SK-N-SH (cell line): ENCODE data around the gene SPINK1. TPM values are rescaled to one million over a fixed set of nuclear protein-coding genes. Genes with fewer than 3 reads are reported as not detected.

ENCODE experiments used
- CTCF ChIA-PET: fragments of 300-600, 350-600 bp; formaldehyde crosslinking; extraction: SDS; loops from one replicate; lab custom pipeline; 2021; lab: Yijun Ruan, JAX
- POLR2A ChIA-PET: fragments of 350-600 bp; sonication (Branson Sonifier 250); formaldehyde crosslinking; extraction: SDS; loops from one replicate; lab custom pipeline; 2020; ENCODE audit warnings: antibody characterized with exemption, inconsistent platforms; lab: Yijun Ruan, JAX
- DNase-seq: peaks from one replicate; pipeline ENCODE4 v3.0.0; 2012
- H2AFZ ChIP-seq: fragments of 200-600 bp; sonication (generic); 2 replicates; pipeline ENCODE4 v1.8.1; 2016; ENCODE audit warnings: antibody characterized with exemption, mild to moderate bottlenecking, low read depth
- H3F3A ChIP-seq: fragments of 200-600 bp; sonication (generic); replicated peaks from 2 replicates; pipeline ENCODE3; 2016; ENCODE audit warnings: antibody characterized with exemption, mild to moderate bottlenecking; ENCODE audit not compliant: insufficient read depth
- H3K27ac ChIP-seq, 2 experiments: fragments of 200-500 bp in 1 of 2; fragments of 200-600 bp in 1 of 2; sonication (Bioruptor generic) in 1 of 2; sonication (generic), shearing (Covaris generic) in 1 of 2; 2 replicates each; pipeline versions ENCODE4 v1.5.1 to v1.6.1; 2014 to 2016; ENCODE audit warnings: low read depth in 2 of 2, inconsistent platforms in 1 of 2, low read length in 1 of 2, mild to moderate bottlenecking in 1 of 2, mixed read lengths in 1 of 2
- H3K27me3 ChIP-seq: fragments of 200-600 bp; sonication (generic), shearing (Covaris generic); 2 replicates; pipeline ENCODE4 v1.6.1; 2016; ENCODE audit warnings: mixed run types; ENCODE audit not compliant: insufficient read depth
- H3K36me3 ChIP-seq, 2 experiments: fragments of 200-500 bp in 1 of 2; fragments of 200-600 bp in 1 of 2; sonication (Bioruptor generic) in 1 of 2; sonication (generic) in 1 of 2; replicated peaks in 1 of 2; 2 replicates each; pipeline versions ENCODE3 to v1.5.1; 2014 to 2016; ENCODE audit warnings: low read length in 1 of 2, mild to moderate bottlenecking in 1 of 2; ENCODE audit not compliant: insufficient read depth in 2 of 2, control insufficient read depth in 1 of 2
- H3K4me1 ChIP-seq, 2 experiments: fragments of 200-500 bp in 1 of 2; fragments of 200-600 bp in 1 of 2; sonication (Bioruptor generic) in 1 of 2; sonication (generic), shearing (Covaris generic) in 1 of 2; 2 replicates each; pipeline versions ENCODE4 v1.5.1 to v1.6.1; 2014 to 2016; ENCODE audit warnings: low read depth in 1 of 2, low read length in 1 of 2, mixed run types in 1 of 2; ENCODE audit not compliant: insufficient read depth in 2 of 2, control insufficient read depth in 1 of 2
- H3K4me2 ChIP-seq: fragments of 200-600 bp; sonication (generic), shearing (Covaris generic); 2 replicates; pipeline ENCODE4 v1.6.1; 2017; ENCODE audit warnings: mixed run types
- H3K4me3 ChIP-seq, 2 experiments: fragments of 200-500 bp in 1 of 2; fragments of 200-600 bp in 1 of 2; sonication (Bioruptor generic) in 1 of 2; sonication (generic), shearing (Covaris generic) in 1 of 2; 2 replicates each; pipeline versions ENCODE4 v1.5.1 to v1.8.1; 2014 to 2016; ENCODE audit warnings: low read depth in 2 of 2, inconsistent platforms in 1 of 2, low read length in 1 of 2, mild to moderate bottlenecking in 1 of 2, mixed read lengths in 1 of 2, moderate library complexity in 1 of 2
- H3K79me2 ChIP-seq: fragments of 200-600 bp; sonication (generic); 2 replicates; pipeline ENCODE4 v1.8.1; 2017; ENCODE audit warnings: mild to moderate bottlenecking; ENCODE audit not compliant: insufficient read depth
- H3K9ac ChIP-seq: fragments of 200-600 bp; sonication (generic); 2 replicates; pipeline ENCODE4 v1.6.1; 2017; ENCODE audit warnings: mixed run types
- H3K9me2 ChIP-seq: fragments of 200-600 bp; sonication (generic); 2 replicates; pipeline ENCODE4 v1.6.1; 2017; ENCODE audit warnings: mixed run types
- H3K9me3 ChIP-seq: fragments of 200-600 bp; sonication (generic); 2 replicates; pipeline ENCODE4 v1.6.1; 2017; ENCODE audit warnings: mixed run types, mild to moderate bottlenecking, moderate library complexity
- H4K20me1 ChIP-seq: fragments of 200-600 bp; sonication (generic); 2 replicates; pipeline ENCODE4 v1.6.1; 2017; ENCODE audit warnings: mild to moderate bottlenecking, mixed run types; ENCODE audit not compliant: insufficient read depth
- CTCF ChIP-seq: fragments of 200-600 bp; sonication (generic); IDR thresholded peaks from 2 replicates; pipeline ENCODE4 v1.6.1; 2017; ENCODE audit warnings: antibody characterized with exemption, mild to moderate bottlenecking, moderate library complexity
- ELF1 ChIP-seq: IDR thresholded peaks from 2 replicates; pipeline ENCODE4 v1.4.0; 2012
- EZH2phosphoT487 ChIP-seq: fragments of 200-600 bp; sonication (generic); IDR thresholded peaks from 2 replicates; pipeline ENCODE4 v1.6.1; 2017; ENCODE audit warnings: low read depth, mixed run types, mild to moderate bottlenecking, antibody characterized with exemption, moderate library complexity, borderline replicate concordance
- FOXM1 ChIP-seq: IDR thresholded peaks from 2 replicates; pipeline ENCODE4 v1.4.0; 2012; ENCODE audit warnings: low read depth, mild to moderate bottlenecking
- GABPA ChIP-seq: IDR thresholded peaks from 2 replicates; pipeline ENCODE4 v1.4.0; 2012; ENCODE audit warnings: low read depth, mild to moderate bottlenecking
- GATA2 ChIP-seq: sonication (generic); formaldehyde crosslinking; IDR thresholded peaks from 2 replicates; pipeline ENCODE4 v1.5.0; 2020; ENCODE audit warnings: mild to moderate bottlenecking, missing genetic modification reagents
- JUND ChIP-seq: IDR thresholded peaks from 2 replicates; pipeline ENCODE4 v1.4.0; 2012
- MEF2A ChIP-seq: IDR thresholded peaks from 2 replicates; pipeline ENCODE4 v1.4.0; 2012; ENCODE audit warnings: low read depth, borderline replicate concordance
- NFIC ChIP-seq: IDR thresholded peaks from 2 replicates; pipeline ENCODE4 v1.4.0; 2012; ENCODE audit warnings: borderline replicate concordance
- NRF1 ChIP-seq: IDR thresholded peaks from 2 replicates; pipeline ENCODE4 v1.6.1; 2012; ENCODE audit warnings: low read depth, mild to moderate bottlenecking, low read length
- PBX3 ChIP-seq: IDR thresholded peaks from 2 replicates; pipeline ENCODE4; 2012
- REST ChIP-seq: IDR thresholded peaks from 2 replicates; pipeline ENCODE4 v1.6.1; 2012; ENCODE audit warnings: mild to moderate bottlenecking, low read depth, low read length, moderate library complexity
- SMC3 ChIP-seq: IDR thresholded peaks from 2 replicates; pipeline ENCODE4 v1.6.1; 2012; ENCODE audit warnings: low read depth, low read length, improper control_type of control experiment
- TAF1 ChIP-seq: IDR thresholded peaks from 2 replicates; pipeline ENCODE4 v1.6.1; 2012; ENCODE audit warnings: low read depth, mild to moderate bottlenecking, low read length, moderate library complexity, borderline replicate concordance
- YY1 ChIP-seq: IDR thresholded peaks from 2 replicates; pipeline ENCODE4 v1.4.0; 2012; ENCODE audit warnings: low read depth, mild to moderate bottlenecking
- WGBS: methylation state at CpG from one replicate; pipeline ENCODE4 v1.1.6; 2017; ENCODE audit warnings: low lambda C conversion rate; 5-methylcytosine and 5-hydroxymethylcytosine counted together
- polyA plus RNA-seq, 3 experiments: library from polyadenylated mRNA; depleted of rRNA; stranded (reverse); fragments of >200 nt; gene quantifications; 2 replicates each; pipeline ENCODE4 v1.2.3, GENCODE V29; 2012

SPINK1 gene
- polyA plus RNA-seq, 1 of the 3 experiments (the other 2 are of a cell fraction) = not detected

DNA sequence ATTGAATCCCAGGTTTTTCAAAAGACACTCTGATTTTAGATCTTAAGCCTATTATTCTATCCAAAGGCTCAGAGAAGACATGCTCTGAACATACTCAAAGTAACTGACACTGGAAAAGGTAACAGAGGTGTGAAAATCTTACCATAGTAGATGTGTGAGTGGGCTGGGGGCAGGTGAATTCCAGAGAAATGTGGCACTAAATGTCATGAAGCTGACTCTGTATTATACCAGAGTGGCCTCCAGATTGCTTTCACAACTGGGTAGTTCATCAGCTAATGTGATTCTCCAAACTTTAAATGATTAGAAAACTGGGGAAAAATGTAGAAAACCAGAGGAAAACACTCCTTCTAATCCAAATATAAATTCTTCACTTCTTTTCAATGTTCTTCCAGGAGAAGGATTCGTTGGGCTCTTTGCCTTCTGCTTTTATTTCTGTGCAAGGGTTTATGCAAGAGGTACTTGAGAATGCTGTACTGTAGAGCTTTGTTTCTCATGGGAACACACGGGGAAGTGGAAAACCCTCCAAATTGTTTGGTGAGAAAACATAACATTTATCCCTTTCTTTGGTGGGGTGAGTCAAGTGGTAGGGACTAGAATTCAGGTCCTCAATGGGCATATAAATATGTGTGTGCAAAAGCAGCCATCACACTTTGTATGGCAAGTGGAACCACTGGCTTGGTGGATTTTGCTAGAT lies 46.7 kb upstream of the SPINK1 start, which contains the start of gene SCGB3A2:
Gene SCGB3A2 (plus strand): TSS at position 646 of the 694 bp plus-strand sequence. CDS start 93 bp downstream, outside the sequence.
- no peaks in the 10 kb centered on the region for H3K79me2 ChIP-seq
- 9% methylated on average over 2 of the region's 2 CpGs for WGBS
- no peak for DNase-seq
- H3K27ac ChIP-seq = no peak within 1 kb of the TSS
- no peak within 1 kb of the TSS for H2AFZ ChIP-seq
- ChIA-PET CTCF (interaction anchor here (1.2 to 1.9 kb wide), 3 partner anchors 9 to 57 kb away, joined by 3 to 10 read pairs (median 8); no protein-coding TSS in a partner anchor), POLR2A (no interaction called here)
- no peak within 1 kb of the TSS for H3K4me2 ChIP-seq
- no peaks in the 10 kb centered on the region for H3K36me3 ChIP-seq
- no peaks in the 10 kb centered on the region for H3K27me3 ChIP-seq
- H3F3A ChIP-seq = no peaks in the 10 kb centered on the region
- no peak for TF ChIP-seq YY1
- TF ChIP-seq ELF1 = no peak
- TF ChIP-seq EZH2phosphoT487 = no peak
- no peak for TF ChIP-seq JUND
- no peak for TF ChIP-seq TAF1
- TF ChIP-seq NFIC = no peak
- TF ChIP-seq GATA2 (CRISPR knock-in tag) = no peak
- no peak for TF ChIP-seq CTCF
- no peak for TF ChIP-seq FOXM1
- no peaks in the 10 kb centered on the region for H4K20me1 ChIP-seq
- no peaks in the 10 kb centered on the region for H3K4me1 ChIP-seq
- no peaks in the 10 kb centered on the region for H3K9me2 ChIP-seq
- no peak within 1 kb of the TSS for H3K4me3 ChIP-seq
- no peaks in the 10 kb centered on the region for H3K9me3 ChIP-seq
- no peak within 1 kb of the TSS for H3K9ac ChIP-seq

- Histone ChIP-seq H2AFZ (no peak overlapping the region), H3K4me2 (no peak overlapping the region), H3F3A (no peaks in the 10 kb centered on the region), H3K27me3 (no peaks in the 10 kb centered on the region), H3K9ac (no peak overlapping the region), H3K79me2 (no peaks in the 10 kb centered on the region), H3K4me1 (no peaks in the 10 kb centered on the region), H4K20me1 (no peaks in the 10 kb centered on the region), H3K36me3 (no peaks in the 10 kb centered on the region), H3K9me3 (no peaks in the 10 kb centered on the region), H3K9me2 (no peaks in the 10 kb centered on the region), H3K4me3 (no peak overlapping the region), H3K27ac (no peak overlapping the region)
- TF ChIP-seq NRF1 = no peak
- no peak for TF ChIP-seq YY1
- TF ChIP-seq SMC3 = no peak
- no peak for TF ChIP-seq GABPA
- no peak for TF ChIP-seq PBX3
- TF ChIP-seq REST = no peak
- TF ChIP-seq EZH2phosphoT487 = no peak
- no peak for TF ChIP-seq MEF2A
- ChIA-PET CTCF (interaction anchor here (0.7 to 0.9 kb wide), 2 partner anchors 10 to 25 kb away, joined by 3 read pairs; no protein-coding TSS in a partner anchor), POLR2A (no interaction called here)
- DNase-seq = no peak
- 23% methylated on average over 2 of the region's 2 CpGs for WGBS
Observed at GRCh38 chr5:147876626-147877025, 45.2 kb upstream of the SPINK1 start.
